NCI-H82 treated with DMSO at 0.1 percent for 48 hours (cell line): ENCODE measurements around the gene PDE6B.

Experiments
- DNase-seq: peaks from one replicate; lab custom pipeline; 2025; ENCODE audit not compliant: unreplicated experiment; lab: John Stamatoyannopoulos, UW

Gene PDE6B

GRCh38 chr4:622071-622995, 3.0 kb upstream of the PDE6B start:
- DNase-seq, result no peak

GRCh38 chr4:622996-623913, 2.1 kb upstream of the PDE6B start:
- DNase-seq, result no peak

GRCh38 chr4:623914-624566, 1.3 kb upstream of the PDE6B start:
- DNase-seq, result no peak

- DNase-seq, result no peak
These were observed 323 bp downstream of the PDE6B start for GRCh38 chr4:625631-626161.

GRCh38 chr4:626201-627091, 1.1 kb downstream of the PDE6B start:
- DNase-seq, result no peak

- DNase-seq, result no peak
These were observed 2.2 kb downstream of the PDE6B start for GRCh38 chr4:627347-628125.

GRCh38 chr4:628311-628741, 3.0 kb downstream of the PDE6B start:
- DNase-seq, result no peak

- DNase-seq, result no peak
These were observed 3.7 kb downstream of the PDE6B start for GRCh38 chr4:628821-629635.

- no peak for DNase-seq
These were observed 4.2 kb downstream of the PDE6B start for GRCh38 chr4:629636-629914.

GRCh38 chr4:629915-630641, 4.7 kb downstream of the PDE6B start:
- DNase-seq, result no peak

GRCh38 chr4:630656-631055, 5.3 kb downstream of the PDE6B start:
- DNase-seq, result no peak

GRCh38 chr4:632196-632790, 6.9 kb downstream of the PDE6B start:
- DNase-seq, result no peak

- DNase-seq, result no peak
These were observed 7.6 kb downstream of the PDE6B start for GRCh38 chr4:632926-633325.

- DNase-seq, result no peak
These were observed 8.0 kb downstream of the PDE6B start for GRCh38 chr4:633406-633805.

- no peak for DNase-seq
These were observed 8.7 kb downstream of the PDE6B start for GRCh38 chr4:633976-634598.

- no peak for DNase-seq
These were observed 9.2 kb downstream of the PDE6B start for GRCh38 chr4:634599-634985.
